ENCODE results near the gene CX3CR1. TPM values are rescaled to one million over a fixed set of nuclear protein-coding genes. Genes with fewer than 3 reads are reported as not detected.

Gene CX3CR1
- polyA plus RNA-seq, 1 donor from 2014 or later: not detected

- no peak overlapping the region for H3K4me3 ChIP-seq (ENCODE audit: low read length)
- no peaks in the 10 kb centered on the region for H3K79me2 ChIP-seq (replicated peaks; ENCODE audit: insufficient read depth, low read length)
- H3K9ac ChIP-seq (ENCODE audit: low read length): no peak overlapping the region
- H3K9me3 ChIP-seq (ENCODE audit: low read length): no peaks in the 10 kb centered on the region
- H3K4me2 ChIP-seq (ENCODE audit: low read length): no peak overlapping the region
- H3K36me3 ChIP-seq (ENCODE audit: insufficient read depth, low read length): no peaks in the 10 kb centered on the region
- no peak overlapping the region for H2AFZ ChIP-seq (ENCODE audit: low read depth, low read length)
- no peaks in the 10 kb centered on the region for H3F3A ChIP-seq (ENCODE audit: insufficient read depth, low read length, poor library complexity, severe bottlenecking)
- H3K27ac ChIP-seq (ENCODE audit: low read length): no peak overlapping the region
- no peaks in the 10 kb centered on the region for H4K20me1 ChIP-seq (ENCODE audit: insufficient read depth)
- TF ChIP-seq POLR2AphosphoS5 (IDR thresholded peaks at IDR 0.05): no peak
- no peak for TF ChIP-seq RAD21 (conservative IDR thresholded peaks at IDR 0.05)
- no peak for TF ChIP-seq EP300 (conservative IDR thresholded peaks at IDR 0.05; ENCODE audit: poor library complexity, severe bottlenecking)
- TF ChIP-seq REST (IDR thresholded peaks at IDR 0.05; ENCODE audit: borderline replicate concordance): no peak
- TF ChIP-seq CTCF (IDR thresholded peaks at IDR 0.05; ENCODE audit: poor library complexity, severe bottlenecking): no peak
- TF ChIP-seq TAF1 (IDR thresholded peaks at IDR 0.05; ENCODE audit: low read depth): no peak
- no peak for TF ChIP-seq SMC3 (conservative IDR thresholded peaks at IDR 0.05; ENCODE audit: poor library complexity)
- no peak for TF ChIP-seq MXI1 (conservative IDR thresholded peaks at IDR 0.05; ENCODE audit: poor library complexity, severe bottlenecking)
- TF ChIP-seq EZH2 (IDR thresholded peaks at IDR 0.05; ENCODE audit: borderline replicate concordance, insufficient read depth, low read length, poor library complexity, severe bottlenecking): no peak
- no peaks in the 10 kb centered on the region for H3K9me2 ChIP-seq (ENCODE audit: insufficient read depth, low read length)
- no peaks in the 10 kb centered on the region for H3K27me3 ChIP-seq (ENCODE audit: insufficient read depth, low read depth, low read length)
Observed at GRCh38 chr3:39278616-39278935, 1.3 kb downstream of the CX3CR1 start.

- H3K9me2 ChIP-seq (ENCODE audit: insufficient read depth, low read length): no peaks in the 10 kb centered on the region
- no peak overlapping the region for H3K4me2 ChIP-seq (ENCODE audit: low read length)
- H3K9ac ChIP-seq (ENCODE audit: low read length): no peak overlapping the region
- no peaks in the 10 kb centered on the region for H4K20me1 ChIP-seq (ENCODE audit: insufficient read depth)
- TF ChIP-seq RAD21 (conservative IDR thresholded peaks at IDR 0.05): no peak
- no peak for TF ChIP-seq EZH2 (IDR thresholded peaks at IDR 0.05; ENCODE audit: borderline replicate concordance, insufficient read depth, low read length, poor library complexity, severe bottlenecking)
- TF ChIP-seq REST (IDR thresholded peaks at IDR 0.05; ENCODE audit: borderline replicate concordance): no peak
- no peak for TF ChIP-seq POLR2AphosphoS5 (IDR thresholded peaks at IDR 0.05)
- no peak for TF ChIP-seq MXI1 (conservative IDR thresholded peaks at IDR 0.05; ENCODE audit: poor library complexity, severe bottlenecking)
- TF ChIP-seq SMC3 (conservative IDR thresholded peaks at IDR 0.05; ENCODE audit: poor library complexity): no peak
- no peak for TF ChIP-seq TAF1 (IDR thresholded peaks at IDR 0.05; ENCODE audit: low read depth)
- no peak for TF ChIP-seq EP300 (conservative IDR thresholded peaks at IDR 0.05; ENCODE audit: poor library complexity, severe bottlenecking)
- TF ChIP-seq CTCF (IDR thresholded peaks at IDR 0.05; ENCODE audit: poor library complexity, severe bottlenecking): no peak
- H3K9me3 ChIP-seq (ENCODE audit: low read length): no peaks in the 10 kb centered on the region
- H3K79me2 ChIP-seq (replicated peaks; ENCODE audit: insufficient read depth, low read length): no peaks in the 10 kb centered on the region
- H3K4me3 ChIP-seq (ENCODE audit: low read length): no peak overlapping the region
- H2AFZ ChIP-seq (ENCODE audit: low read depth, low read length): no peak overlapping the region
- no peaks in the 10 kb centered on the region for H3K27me3 ChIP-seq (ENCODE audit: insufficient read depth, low read depth, low read length)
- H3K36me3 ChIP-seq (ENCODE audit: insufficient read depth, low read length): no peaks in the 10 kb centered on the region
- H3F3A ChIP-seq (ENCODE audit: insufficient read depth, low read length, poor library complexity, severe bottlenecking): no peaks in the 10 kb centered on the region
- no peak overlapping the region for H3K27ac ChIP-seq (ENCODE audit: low read length)
Observed at GRCh38 chr3:39277893-39278615, 1.8 kb downstream of the CX3CR1 start.

Measured in neural cell (in vitro differentiated cells).